Activated effector memory CD4-positive, alpha-beta T cell treated with anti-CD3 and anti-CD28 coated beads, Interleukin-2, amount 50 U/mL, for 16 hours (primary cell): Measurements from ENCODE around the gene CHDH.

Source experiments
- DNase-seq: peaks from one replicate; pipeline ENCODE4 v3.0.0-alpha.2; 2020

Gene CHDH

GRCh38 chr3:53806182-53807116 is 39.8 kb downstream of the CHDH start:
- DNase-seq, result peak; percentile 51

GRCh38 chr3:53805463-53806159 is 40.6 kb downstream of the CHDH start:
- DNase-seq, result peak; percentile 47

GRCh38 chr3:53804697-53805462 is 41.3 kb downstream of the CHDH start:
- DNase-seq, result peak; percentile 42

GRCh38 chr3:53803816-53804695 is 42.2 kb downstream of the CHDH start:
- peak; percentile 51 for DNase-seq

GRCh38 chr3:53803124-53803815 is 42.9 kb downstream of the CHDH start:
- DNase-seq, result peak; percentile 30

GRCh38 chr3:53802256-53802880 is 43.9 kb downstream of the CHDH start:
- peak; percentile 33 for DNase-seq

- peak; percentile 46 for DNase-seq
Measured at GRCh38 chr3:53801319-53801718, 44.9 kb downstream of the CHDH start.

GRCh38 chr3:53800041-53800906 is 45.9 kb downstream of the CHDH start:
- peak; percentile 37 for DNase-seq

GRCh38 chr3:53799338-53799865 is 46.8 kb downstream of the CHDH start:
- DNase-seq, result peak; percentile 50

GRCh38 chr3:53798144-53798543 is 48.1 kb downstream of the CHDH start:
- DNase-seq, result peak; percentile 37

- DNase-seq, result peak; percentile 39
Measured at GRCh38 chr3:53795789-53796560, 50.2 kb downstream of the CHDH start.

GRCh38 chr3:53795176-53795575 is 51.0 kb downstream of the CHDH start:
- DNase-seq, result no peak

GRCh38 chr3:53794597-53794996 is 51.6 kb downstream of the CHDH start:
- no peak for DNase-seq

- DNase-seq, result no peak
Measured at GRCh38 chr3:53792866-53793265, 53.4 kb downstream of the CHDH start.

GRCh38 chr3:53791317-53791716 is 54.9 kb downstream of the CHDH start:
- DNase-seq, result no peak

- no peak for DNase-seq
Measured at GRCh38 chr3:53790470-53790869, 55.7 kb downstream of the CHDH start.

GRCh38 chr3:53789459-53789858 is 56.8 kb downstream of the CHDH start:
- no peak for DNase-seq

- no peak for DNase-seq
Measured at GRCh38 chr3:53788038-53788437, 58.2 kb downstream of the CHDH start.

GRCh38 chr3:53787016-53787415 is 59.2 kb downstream of the CHDH start:
- DNase-seq, result no peak
